WTC11 (cell line): Measurements from ENCODE around the gene SEC61A2. TPM values are rescaled to one million over a fixed set of nuclear protein-coding genes. Genes with fewer than 3 reads are reported as not detected.

Source experiments
- CBFB ChIP-seq: sonication (generic); formaldehyde crosslinking; IDR thresholded peaks from 2 replicates; pipeline ENCODE4 v1.8.1; 2022; ENCODE audit warnings: mild to moderate bottlenecking, low read depth, missing genetic modification reagents
- ELF4 ChIP-seq: sonication (generic); formaldehyde crosslinking; IDR thresholded peaks from 2 replicates; pipeline ENCODE4 v1.8.1; 2022; ENCODE audit warnings: low read depth, mild to moderate bottlenecking, moderate library complexity, missing genetic modification reagents
- FOXP1 ChIP-seq: sonication (generic); formaldehyde crosslinking; IDR thresholded peaks from 2 replicates; pipeline ENCODE4 v1.8.0; 2022; ENCODE audit warnings: missing genetic modification reagents, mild to moderate bottlenecking, moderate library complexity, borderline replicate concordance
- GTF2I ChIP-seq: fragments of 250-450 bp; sonication (Bioruptor Pico); conservative IDR thresholded peaks from 2 replicates; pipeline ENCODE4 v1.4.0; 2021; ENCODE audit warnings: mild to moderate bottlenecking
- IRF2 ChIP-seq: sonication (generic); formaldehyde crosslinking; IDR thresholded peaks from 2 replicates; pipeline ENCODE4 v1.8.0; 2022; ENCODE audit warnings: low read depth, missing genetic modification reagents, borderline replicate concordance
- NFE2L1 ChIP-seq: sonication (generic); formaldehyde crosslinking; IDR thresholded peaks from 2 replicates; pipeline ENCODE4 v1.8.1; 2023; ENCODE audit warnings: missing genetic modification reagents
- NR1H2 ChIP-seq: sonication (generic); formaldehyde crosslinking; IDR thresholded peaks from 2 replicates; pipeline ENCODE4 v1.9.0; 2021; ENCODE audit warnings: mild to moderate bottlenecking, moderate library complexity, missing genetic modification reagents
- NR2C2 ChIP-seq: sonication (generic); formaldehyde crosslinking; IDR thresholded peaks from 2 replicates; pipeline ENCODE4 v1.8.0; 2022; ENCODE audit warnings: mild to moderate bottlenecking, missing genetic modification reagents
- RELA ChIP-seq: sonication (generic); formaldehyde crosslinking; IDR thresholded peaks from 2 replicates; pipeline ENCODE4 v1.8.1; 2022; ENCODE audit warnings: missing genetic modification reagents, mild to moderate bottlenecking, borderline replicate concordance
- SMAD4 ChIP-seq: sonication (generic); formaldehyde crosslinking; IDR thresholded peaks from 2 replicates; pipeline ENCODE4 v1.8.0; 2022; ENCODE audit warnings: mild to moderate bottlenecking, missing genetic modification reagents
- ZNF121 ChIP-seq: sonication (generic); formaldehyde crosslinking; IDR thresholded peaks from 2 replicates; pipeline ENCODE4 v1.8.0; 2023; ENCODE audit warnings: missing genetic modification reagents
- ZNF232 ChIP-seq: sonication (generic); formaldehyde crosslinking; IDR thresholded peaks from 2 replicates; pipeline ENCODE4 v1.8.0; 2022; ENCODE audit warnings: mild to moderate bottlenecking, missing genetic modification reagents
- ZNF416 ChIP-seq: fragments of 250-450 bp; sonication (Bioruptor Pico); IDR thresholded peaks from 2 replicates; pipeline ENCODE4 v1.9.0; 2021; ENCODE audit warnings: mild to moderate bottlenecking, inconsistent platforms
- total RNA-seq: library from RNA; stranded (reverse); gene quantifications from 3 replicates; pipeline ENCODE4 v1.2.3, GENCODE V29; 2021
- TF ChIP-seq, protein P1 (sequence below): sonication (generic); formaldehyde crosslinking; IDR thresholded peaks from 2 replicates; pipeline ENCODE4 v1.8.1; 2023; ENCODE audit warnings: mild to moderate bottlenecking, missing genetic modification reagents, borderline replicate concordance
- TF ChIP-seq, protein P2 (sequence below): sonication (generic); formaldehyde crosslinking; IDR thresholded peaks from 2 replicates; pipeline ENCODE4 v1.8.1; 2023; ENCODE audit warnings: mild to moderate bottlenecking, missing genetic modification reagents, moderate library complexity
- TF ChIP-seq, protein P3 (sequence below): fragments of 250-450 bp; sonication (Bioruptor Pico); IDR thresholded peaks from 2 replicates; pipeline ENCODE4 v1.9.0; 2021; ENCODE audit warnings: moderate library complexity, mild to moderate bottlenecking, inconsistent platforms, borderline replicate concordance
- TF ChIP-seq, protein P4 (sequence below): sonication (generic); formaldehyde crosslinking; IDR thresholded peaks from 2 replicates; pipeline ENCODE4 v1.8.1; 2023; ENCODE audit warnings: mild to moderate bottlenecking, missing genetic modification reagents
- TF ChIP-seq, protein P5 (sequence below): fragments of 250-450 bp; sonication (Bioruptor Pico); IDR thresholded peaks from 2 replicates; pipeline ENCODE4 v1.9.0; 2021; ENCODE audit warnings: mild to moderate bottlenecking
- TF ChIP-seq, protein P6 (sequence below): sonication (generic); formaldehyde crosslinking; IDR thresholded peaks from 2 replicates; pipeline ENCODE4 v1.8.1; 2022; ENCODE audit warnings: missing genetic modification reagents, borderline replicate concordance
- TF ChIP-seq, protein P7 (sequence below): sonication (generic); formaldehyde crosslinking; conservative IDR thresholded peaks from 2 replicates; pipeline ENCODE4 v1.8.1; 2022; ENCODE audit warnings: mild to moderate bottlenecking, missing genetic modification reagents
- TF ChIP-seq, protein P8 (sequence below): sonication (generic); formaldehyde crosslinking; conservative IDR thresholded peaks from 2 replicates; pipeline ENCODE4 v1.8.1; 2023; ENCODE audit warnings: mild to moderate bottlenecking, low read depth, missing genetic modification reagents, moderate library complexity

Gene SEC61A2
- total RNA-seq, 1 experiment from 2014 or later, result 19.0 TPM

DNA sequence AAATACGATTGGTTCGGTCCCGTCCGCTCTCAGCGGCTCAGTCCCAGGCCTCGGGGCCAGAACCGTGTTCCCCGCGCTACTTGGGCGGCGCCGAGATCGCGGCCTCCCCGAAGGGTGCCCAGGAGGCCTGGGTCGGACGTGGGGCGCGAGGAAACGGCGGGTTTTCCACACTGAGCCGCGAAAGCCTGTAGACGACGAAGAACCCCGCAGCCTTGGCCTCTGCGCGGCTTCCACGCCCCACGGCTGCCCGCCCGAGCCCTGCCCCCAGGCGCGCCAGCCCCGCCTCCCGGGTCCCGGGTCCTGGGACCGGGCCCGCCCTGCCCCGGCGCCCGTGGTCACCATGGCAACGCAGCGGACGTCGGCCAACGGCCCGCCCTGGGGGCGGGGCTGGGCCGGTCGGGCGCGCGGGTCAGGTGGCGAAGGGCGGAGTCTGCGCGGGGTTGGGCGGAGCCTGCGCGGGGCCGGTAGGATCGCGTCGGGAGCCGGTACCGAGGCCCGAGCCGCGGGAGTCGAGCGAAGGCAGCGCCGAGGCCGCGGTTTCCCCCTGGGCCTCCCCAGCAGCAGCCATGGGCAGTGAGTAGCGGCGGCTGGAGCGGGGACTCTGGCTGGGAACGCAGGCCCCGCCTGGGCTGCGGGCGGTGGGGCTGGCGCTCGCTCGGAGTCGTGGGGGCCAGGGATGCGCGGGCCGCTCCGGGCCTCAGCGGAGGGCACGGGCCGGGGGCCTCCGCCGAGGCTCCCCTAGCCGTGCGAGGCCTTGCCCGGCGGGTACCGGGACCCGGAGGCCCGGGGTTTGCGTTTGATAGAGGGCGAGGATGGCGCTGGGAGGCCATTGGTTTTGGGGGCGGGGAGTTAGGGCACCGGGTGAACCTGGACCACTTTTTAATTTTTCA lies at the start of gene SEC61A2 (continued):
- TF ChIP-seq, protein P1, sequence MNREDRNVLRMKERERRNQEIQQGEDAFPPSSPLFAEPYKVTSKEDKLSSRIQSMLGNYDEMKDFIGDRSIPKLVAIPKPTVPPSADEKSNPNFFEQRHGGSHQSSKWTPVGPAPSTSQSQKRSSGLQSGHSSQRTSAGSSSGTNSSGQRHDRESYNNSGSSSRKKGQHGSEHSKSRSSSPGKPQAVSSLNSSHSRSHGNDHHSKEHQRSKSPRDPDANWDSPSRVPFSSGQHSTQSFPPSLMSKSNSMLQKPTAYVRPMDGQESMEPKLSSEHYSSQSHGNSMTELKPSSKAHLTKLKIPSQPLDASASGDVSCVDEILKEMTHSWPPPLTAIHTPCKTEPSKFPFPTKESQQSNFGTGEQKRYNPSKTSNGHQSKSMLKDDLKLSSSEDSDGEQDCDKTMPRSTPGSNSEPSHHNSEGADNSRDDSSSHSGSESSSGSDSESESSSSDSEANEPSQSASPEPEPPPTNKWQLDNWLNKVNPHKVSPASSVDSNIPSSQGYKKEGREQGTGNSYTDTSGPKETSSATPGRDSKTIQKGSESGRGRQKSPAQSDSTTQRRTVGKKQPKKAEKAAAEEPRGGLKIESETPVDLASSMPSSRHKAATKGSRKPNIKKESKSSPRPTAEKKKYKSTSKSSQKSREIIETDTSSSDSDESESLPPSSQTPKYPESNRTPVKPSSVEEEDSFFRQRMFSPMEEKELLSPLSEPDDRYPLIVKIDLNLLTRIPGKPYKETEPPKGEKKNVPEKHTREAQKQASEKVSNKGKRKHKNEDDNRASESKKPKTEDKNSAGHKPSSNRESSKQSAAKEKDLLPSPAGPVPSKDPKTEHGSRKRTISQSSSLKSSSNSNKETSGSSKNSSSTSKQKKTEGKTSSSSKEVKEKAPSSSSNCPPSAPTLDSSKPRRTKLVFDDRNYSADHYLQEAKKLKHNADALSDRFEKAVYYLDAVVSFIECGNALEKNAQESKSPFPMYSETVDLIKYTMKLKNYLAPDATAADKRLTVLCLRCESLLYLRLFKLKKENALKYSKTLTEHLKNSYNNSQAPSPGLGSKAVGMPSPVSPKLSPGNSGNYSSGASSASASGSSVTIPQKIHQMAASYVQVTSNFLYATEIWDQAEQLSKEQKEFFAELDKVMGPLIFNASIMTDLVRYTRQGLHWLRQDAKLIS (CRISPR knock-in tag), result no peak
- TF ChIP-seq, protein P2, sequence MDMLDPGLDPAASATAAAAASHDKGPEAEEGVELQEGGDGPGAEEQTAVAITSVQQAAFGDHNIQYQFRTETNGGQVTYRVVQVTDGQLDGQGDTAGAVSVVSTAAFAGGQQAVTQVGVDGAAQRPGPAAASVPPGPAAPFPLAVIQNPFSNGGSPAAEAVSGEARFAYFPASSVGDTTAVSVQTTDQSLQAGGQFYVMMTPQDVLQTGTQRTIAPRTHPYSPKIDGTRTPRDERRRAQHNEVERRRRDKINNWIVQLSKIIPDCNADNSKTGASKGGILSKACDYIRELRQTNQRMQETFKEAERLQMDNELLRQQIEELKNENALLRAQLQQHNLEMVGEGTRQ (CRISPR knock-in tag), result peak; percentile 82
- TF ChIP-seq SMAD4 (CRISPR knock-in tag) (no peak), ELF4 (CRISPR knock-in tag) (no peak), NR1H2 (CRISPR knock-in tag) (no peak), ZNF232 (CRISPR knock-in tag) (0 out of 2 replicates have a peak, but pooled peaks have one; percentile 56), ZNF121 (CRISPR knock-in tag) (no peak), CBFB (CRISPR knock-in tag) (no peak), GTF2I (CRISPR knock-in tag) (no peak), IRF2 (CRISPR knock-in tag) (no peak), NR2C2 (CRISPR knock-in tag) (no peak), NFE2L1 (CRISPR knock-in tag) (no peak), RELA (no peak), FOXP1 (CRISPR knock-in tag) (peak; percentile 60; the same call in 1 of the 2 replicates), ZNF416 (no peak)
- TF ChIP-seq, protein P3, sequence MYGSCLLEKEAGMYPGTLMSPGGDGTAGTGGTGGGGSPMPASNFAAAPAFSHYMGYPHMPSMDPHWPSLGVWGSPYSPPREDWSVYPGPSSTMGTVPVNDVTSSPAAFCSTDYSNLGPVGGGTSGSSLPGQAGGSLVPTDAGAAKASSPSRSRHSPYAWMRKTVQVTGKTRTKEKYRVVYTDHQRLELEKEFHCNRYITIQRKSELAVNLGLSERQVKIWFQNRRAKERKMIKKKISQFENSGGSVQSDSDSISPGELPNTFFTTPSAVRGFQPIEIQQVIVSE, result no peak
- TF ChIP-seq, protein P4, sequence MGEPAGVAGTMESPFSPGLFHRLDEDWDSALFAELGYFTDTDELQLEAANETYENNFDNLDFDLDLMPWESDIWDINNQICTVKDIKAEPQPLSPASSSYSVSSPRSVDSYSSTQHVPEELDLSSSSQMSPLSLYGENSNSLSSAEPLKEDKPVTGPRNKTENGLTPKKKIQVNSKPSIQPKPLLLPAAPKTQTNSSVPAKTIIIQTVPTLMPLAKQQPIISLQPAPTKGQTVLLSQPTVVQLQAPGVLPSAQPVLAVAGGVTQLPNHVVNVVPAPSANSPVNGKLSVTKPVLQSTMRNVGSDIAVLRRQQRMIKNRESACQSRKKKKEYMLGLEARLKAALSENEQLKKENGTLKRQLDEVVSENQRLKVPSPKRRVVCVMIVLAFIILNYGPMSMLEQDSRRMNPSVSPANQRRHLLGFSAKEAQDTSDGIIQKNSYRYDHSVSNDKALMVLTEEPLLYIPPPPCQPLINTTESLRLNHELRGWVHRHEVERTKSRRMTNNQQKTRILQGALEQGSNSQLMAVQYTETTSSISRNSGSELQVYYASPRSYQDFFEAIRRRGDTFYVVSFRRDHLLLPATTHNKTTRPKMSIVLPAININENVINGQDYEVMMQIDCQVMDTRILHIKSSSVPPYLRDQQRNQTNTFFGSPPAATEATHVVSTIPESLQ, result no peak
- TF ChIP-seq, protein P5, sequence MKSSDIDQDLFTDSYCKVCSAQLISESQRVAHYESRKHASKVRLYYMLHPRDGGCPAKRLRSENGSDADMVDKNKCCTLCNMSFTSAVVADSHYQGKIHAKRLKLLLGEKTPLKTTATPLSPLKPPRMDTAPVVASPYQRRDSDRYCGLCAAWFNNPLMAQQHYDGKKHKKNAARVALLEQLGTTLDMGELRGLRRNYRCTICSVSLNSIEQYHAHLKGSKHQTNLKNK (CRISPR knock-in tag), result no peak
- TF ChIP-seq, protein P6, sequence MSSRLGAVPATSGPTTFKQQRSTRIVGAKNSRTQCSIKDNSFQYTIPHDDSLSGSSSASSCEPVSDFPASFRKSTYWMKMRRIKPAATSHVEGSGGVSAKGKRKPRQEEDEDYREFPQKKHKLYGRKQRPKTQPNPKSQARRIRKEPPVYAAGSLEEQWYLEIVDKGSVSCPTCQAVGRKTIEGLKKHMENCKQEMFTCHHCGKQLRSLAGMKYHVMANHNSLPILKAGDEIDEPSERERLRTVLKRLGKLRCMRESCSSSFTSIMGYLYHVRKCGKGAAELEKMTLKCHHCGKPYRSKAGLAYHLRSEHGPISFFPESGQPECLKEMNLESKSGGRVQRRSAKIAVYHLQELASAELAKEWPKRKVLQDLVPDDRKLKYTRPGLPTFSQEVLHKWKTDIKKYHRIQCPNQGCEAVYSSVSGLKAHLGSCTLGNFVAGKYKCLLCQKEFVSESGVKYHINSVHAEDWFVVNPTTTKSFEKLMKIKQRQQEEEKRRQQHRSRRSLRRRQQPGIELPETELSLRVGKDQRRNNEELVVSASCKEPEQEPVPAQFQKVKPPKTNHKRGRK (CRISPR knock-in tag), result no peak
- TF ChIP-seq, protein P7, sequence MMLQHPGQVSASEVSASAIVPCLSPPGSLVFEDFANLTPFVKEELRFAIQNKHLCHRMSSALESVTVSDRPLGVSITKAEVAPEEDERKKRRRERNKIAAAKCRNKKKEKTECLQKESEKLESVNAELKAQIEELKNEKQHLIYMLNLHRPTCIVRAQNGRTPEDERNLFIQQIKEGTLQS (CRISPR knock-in tag), result no peak
- TF ChIP-seq, protein P8, sequence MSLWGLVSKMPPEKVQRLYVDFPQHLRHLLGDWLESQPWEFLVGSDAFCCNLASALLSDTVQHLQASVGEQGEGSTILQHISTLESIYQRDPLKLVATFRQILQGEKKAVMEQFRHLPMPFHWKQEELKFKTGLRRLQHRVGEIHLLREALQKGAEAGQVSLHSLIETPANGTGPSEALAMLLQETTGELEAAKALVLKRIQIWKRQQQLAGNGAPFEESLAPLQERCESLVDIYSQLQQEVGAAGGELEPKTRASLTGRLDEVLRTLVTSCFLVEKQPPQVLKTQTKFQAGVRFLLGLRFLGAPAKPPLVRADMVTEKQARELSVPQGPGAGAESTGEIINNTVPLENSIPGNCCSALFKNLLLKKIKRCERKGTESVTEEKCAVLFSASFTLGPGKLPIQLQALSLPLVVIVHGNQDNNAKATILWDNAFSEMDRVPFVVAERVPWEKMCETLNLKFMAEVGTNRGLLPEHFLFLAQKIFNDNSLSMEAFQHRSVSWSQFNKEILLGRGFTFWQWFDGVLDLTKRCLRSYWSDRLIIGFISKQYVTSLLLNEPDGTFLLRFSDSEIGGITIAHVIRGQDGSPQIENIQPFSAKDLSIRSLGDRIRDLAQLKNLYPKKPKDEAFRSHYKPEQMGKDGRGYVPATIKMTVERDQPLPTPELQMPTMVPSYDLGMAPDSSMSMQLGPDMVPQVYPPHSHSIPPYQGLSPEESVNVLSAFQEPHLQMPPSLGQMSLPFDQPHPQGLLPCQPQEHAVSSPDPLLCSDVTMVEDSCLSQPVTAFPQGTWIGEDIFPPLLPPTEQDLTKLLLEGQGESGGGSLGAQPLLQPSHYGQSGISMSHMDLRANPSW (CRISPR knock-in tag), result no peak
